ENCODE results near the gene IQCM. TPM values are rescaled to one million over a fixed set of nuclear protein-coding genes. Genes with fewer than 3 reads are reported as not detected.
"Not testable (repeated sequence)": the region's sequence is repeated elsewhere in the genome, so short reads cannot be mapped to it uniquely, and the experiment has no call there.

IQCM gene
- total and polyA plus RNA-seq, 10 donors: not detected

GRCh38 chr4:149511558-149512298 lies 303.9 kb downstream of the IQCM start:
- no peak overlapping the region for H3K4me3 ChIP-seq
- no peak for DNase-seq
- TF ChIP-seq POLR2AphosphoS5 (IDR thresholded peaks at IDR 0.05): no peak
- TF ChIP-seq POLR2A (IDR thresholded peaks at IDR 0.05): no peak
- TF ChIP-seq CTCF (IDR thresholded peaks at IDR 0.05 in 8 of 11, conservative IDR thresholded peaks at IDR 0.05 in 3 of 11): no peak
- H3K27ac ChIP-seq: no peak overlapping the region
- peaks cover 0 to 32% (median 15%) of the 10 kb centered on the region in 8 donors for H3K9me3 ChIP-seq
- H3K27me3 ChIP-seq (replicated peaks in 1 of 7): no peaks in the 10 kb centered on the region
- no peaks in the 10 kb centered on the region for H3K36me3 ChIP-seq
- intact Hi-C loops (cut with DNase I; ENCODE audit: low total_unique reads): no loop called here
- WGBS, 5 donors: 84 to 94% (median 87%) methylated on average over 2 of the region's 2 CpGs
- H3K4me1 ChIP-seq: no peaks in the 10 kb centered on the region

- DNase-seq; H3K4me1 ChIP-seq; H3K27me3 ChIP-seq (replicated peaks in 1 of 7); H3K27ac ChIP-seq; H3K36me3 ChIP-seq; intact Hi-C loops (cut with DNase I; ENCODE audit: low total_unique reads); H3K4me3 ChIP-seq: not testable (repeated sequence)
- H3K9me3 ChIP-seq: peaks cover 0 to 28% (median 15%) of the 10 kb centered on the region in 8 donors
- 88 to 100% (median 95%) methylated on average over 1 of the region's 1 CpG for WGBS, 5 donors
Observed at GRCh38 chr4:149507309-149507708, 308.3 kb downstream of the IQCM start.

GRCh38 chr4:149500806-149501205 lies 314.8 kb downstream of the IQCM start:
- Histone ChIP-seq H3K9me3 (peaks cover 0 to 17% (median 2%) of the 10 kb centered on the region in 8 donors), H3K36me3 (no peaks in the 10 kb centered on the region), H3K27ac (no peak overlapping the region), H3K4me3 (no peak overlapping the region), H3K27me3 (replicated peaks in 1 of 7) (no peaks in the 10 kb centered on the region), H3K4me1 (no peaks in the 10 kb centered on the region)
- no peak for DNase-seq
- WGBS, 5 donors: 59 to 72% (median 63%) methylated on average over 2 of the region's 2 CpGs
- intact Hi-C loops (cut with DNase I; ENCODE audit: low total_unique reads): no loop called here
- TF ChIP-seq POLR2A (IDR thresholded peaks at IDR 0.05): no peak
- TF ChIP-seq POLR2AphosphoS5 (IDR thresholded peaks at IDR 0.05): no peak
- TF ChIP-seq CTCF (IDR thresholded peaks at IDR 0.05 in 8 of 11, conservative IDR thresholded peaks at IDR 0.05 in 3 of 11): no peak

- Histone ChIP-seq H3K27me3 (replicated peaks in 1 of 7) (no peaks in the 10 kb centered on the region), H3K4me3 (no peak overlapping the region), H3K36me3 (no peaks in the 10 kb centered on the region), H3K4me1 (no peaks in the 10 kb centered on the region), H3K27ac (no peak overlapping the region), H3K9me3 (peaks cover 0 to 17% (median 2%) of the 10 kb centered on the region in 8 donors)
- intact Hi-C loops (cut with DNase I; ENCODE audit: low total_unique reads): no loop called here
- DNase-seq: no peak
- no peak for TF ChIP-seq CTCF (IDR thresholded peaks at IDR 0.05 in 8 of 11, conservative IDR thresholded peaks at IDR 0.05 in 3 of 11)
- no peak for TF ChIP-seq POLR2A (IDR thresholded peaks at IDR 0.05)
- no peak for TF ChIP-seq POLR2AphosphoS5 (IDR thresholded peaks at IDR 0.05)
- 73 to 86% (median 83%) methylated on average over 2 of the region's 2 CpGs for WGBS, 5 donors
Observed at GRCh38 chr4:149499726-149500125, 315.9 kb downstream of the IQCM start.

Measured in spleen (tissue), 11 donors.